IPS-18c (cell line): Measurements from ENCODE around the gene RIOK2.
"Not testable (repeated sequence)": the region's sequence is repeated elsewhere in the genome, so short reads cannot be mapped to it uniquely, and the experiment has no call there.

Experiments
- H3K4me3 ChIP-seq: 2 replicates; pipeline ENCODE4 v1.7.0; 2013; ENCODE audit warnings: low read depth, mild to moderate bottlenecking, low read length, moderate library complexity; ENCODE audit not compliant: insufficient read depth
- H3K9me3 ChIP-seq: one replicate; pipeline ENCODE4 v1.6.1; 2013; ENCODE audit warnings: mild to moderate bottlenecking, low read length, moderate library complexity; ENCODE audit not compliant: control insufficient read depth, insufficient read depth

The RIOK2 gene

GRCh38 chr5:97183100-97183929 is at the start of gene RIOK2:
TSS of gene RIOK2 (minus strand) at chr5:97183247. CDS start at chr5:97183191, 56 bp downstream.
- Histone ChIP-seq H3K9me3 (no peaks in the 10 kb centered on the region), H3K4me3 (peak within 1 kb of the TSS; percentile 81)

- Histone ChIP-seq H3K9me3 (no peaks in the 10 kb centered on the region), H3K4me3 (no peak overlapping the region)
Observed at GRCh38 chr5:97231025-97231636, 48.1 kb upstream of the RIOK2 start.

GRCh38 chr5:97229688-97230285 is 46.7 kb upstream of the RIOK2 start:
- H3K4me3 ChIP-seq, result no peak overlapping the region
- no peaks in the 10 kb centered on the region for H3K9me3 ChIP-seq

GRCh38 chr5:97229196-97229595 is 46.1 kb upstream of the RIOK2 start:
- Histone ChIP-seq H3K4me3 (no peak overlapping the region), H3K9me3 (no peaks in the 10 kb centered on the region)

GRCh38 chr5:97225222-97225621 is 42.2 kb upstream of the RIOK2 start:
- H3K9me3 ChIP-seq, result no peaks in the 10 kb centered on the region
- H3K4me3 ChIP-seq, result no peak overlapping the region

- H3K9me3 ChIP-seq, result no peaks in the 10 kb centered on the region
- H3K4me3 ChIP-seq, result no peak overlapping the region
Observed at GRCh38 chr5:97224112-97224750, 41.2 kb upstream of the RIOK2 start.

- Histone ChIP-seq H3K4me3 (no peak overlapping the region), H3K9me3 (no peaks in the 10 kb centered on the region)
Observed at GRCh38 chr5:97223596-97223995, 40.5 kb upstream of the RIOK2 start.

- no peaks in the 10 kb centered on the region for H3K9me3 ChIP-seq
- no peak overlapping the region for H3K4me3 ChIP-seq
Observed at GRCh38 chr5:97209343-97209742, 26.3 kb upstream of the RIOK2 start.

- no peaks in the 10 kb centered on the region for H3K9me3 ChIP-seq
- H3K4me3 ChIP-seq, result no peak overlapping the region
Observed at GRCh38 chr5:97208714-97209113, 25.7 kb upstream of the RIOK2 start.

- Histone ChIP-seq H3K4me3 (no peak overlapping the region), H3K9me3 (no peaks in the 10 kb centered on the region)
Observed at GRCh38 chr5:97208184-97208713, 25.2 kb upstream of the RIOK2 start.

- no peak overlapping the region for H3K4me3 ChIP-seq
Observed at GRCh38 chr5:97194366-97194765, 11.3 kb upstream of the RIOK2 start.

GRCh38 chr5:97193355-97193688 is 10.3 kb upstream of the RIOK2 start:
- Histone ChIP-seq H3K4me3 (no peak overlapping the region), H3K9me3 (no peaks in the 10 kb centered on the region)

More at GRCh38 chr5:97194366-97194765, 11.3 kb upstream of the RIOK2 start:
- H3K9me3 ChIP-seq, result no peaks in the 10 kb centered on the region

- H3K4me3 ChIP-seq, result no peak overlapping the region
- H3K9me3 ChIP-seq, result no peaks in the 10 kb centered on the region
Observed at GRCh38 chr5:97192580-97193354, 9.7 kb upstream of the RIOK2 start.

- Histone ChIP-seq H3K4me3 (no peak overlapping the region), H3K9me3 (no peaks in the 10 kb centered on the region)
Observed at GRCh38 chr5:97191893-97192292, 8.8 kb upstream of the RIOK2 start.

GRCh38 chr5:97189523-97189922 is 6.5 kb upstream of the RIOK2 start:
- not testable (repeated sequence) for H3K9me3 ChIP-seq, H3K4me3 ChIP-seq

- Histone ChIP-seq H3K4me3 (peak overlapping the region; percentile 81), H3K9me3 (no peaks in the 10 kb centered on the region)
Observed at GRCh38 chr5:97183930-97184213, 825 bp upstream of the RIOK2 start.

- Histone ChIP-seq H3K4me3 (peak overlapping the region; percentile 81), H3K9me3 (no peaks in the 10 kb centered on the region)
Observed at GRCh38 chr5:97182571-97183099, 412 bp downstream of the RIOK2 start.
